Inflammatory macrophage treated with lipopolysaccharide for 1 hour (primary cell): ENCODE data around the gene ATF6.
"Not testable (repeated sequence)": the region's sequence is repeated elsewhere in the genome, so short reads cannot be mapped to it uniquely, and the experiment has no call there.

ENCODE experiments used
- DNase-seq, 2 donors: peaks; one replicate each; pipeline ENCODE4 v3.0.0-alpha.2; 2020 to 2022

ATF6 gene, protein sequence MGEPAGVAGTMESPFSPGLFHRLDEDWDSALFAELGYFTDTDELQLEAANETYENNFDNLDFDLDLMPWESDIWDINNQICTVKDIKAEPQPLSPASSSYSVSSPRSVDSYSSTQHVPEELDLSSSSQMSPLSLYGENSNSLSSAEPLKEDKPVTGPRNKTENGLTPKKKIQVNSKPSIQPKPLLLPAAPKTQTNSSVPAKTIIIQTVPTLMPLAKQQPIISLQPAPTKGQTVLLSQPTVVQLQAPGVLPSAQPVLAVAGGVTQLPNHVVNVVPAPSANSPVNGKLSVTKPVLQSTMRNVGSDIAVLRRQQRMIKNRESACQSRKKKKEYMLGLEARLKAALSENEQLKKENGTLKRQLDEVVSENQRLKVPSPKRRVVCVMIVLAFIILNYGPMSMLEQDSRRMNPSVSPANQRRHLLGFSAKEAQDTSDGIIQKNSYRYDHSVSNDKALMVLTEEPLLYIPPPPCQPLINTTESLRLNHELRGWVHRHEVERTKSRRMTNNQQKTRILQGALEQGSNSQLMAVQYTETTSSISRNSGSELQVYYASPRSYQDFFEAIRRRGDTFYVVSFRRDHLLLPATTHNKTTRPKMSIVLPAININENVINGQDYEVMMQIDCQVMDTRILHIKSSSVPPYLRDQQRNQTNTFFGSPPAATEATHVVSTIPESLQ

DNA sequence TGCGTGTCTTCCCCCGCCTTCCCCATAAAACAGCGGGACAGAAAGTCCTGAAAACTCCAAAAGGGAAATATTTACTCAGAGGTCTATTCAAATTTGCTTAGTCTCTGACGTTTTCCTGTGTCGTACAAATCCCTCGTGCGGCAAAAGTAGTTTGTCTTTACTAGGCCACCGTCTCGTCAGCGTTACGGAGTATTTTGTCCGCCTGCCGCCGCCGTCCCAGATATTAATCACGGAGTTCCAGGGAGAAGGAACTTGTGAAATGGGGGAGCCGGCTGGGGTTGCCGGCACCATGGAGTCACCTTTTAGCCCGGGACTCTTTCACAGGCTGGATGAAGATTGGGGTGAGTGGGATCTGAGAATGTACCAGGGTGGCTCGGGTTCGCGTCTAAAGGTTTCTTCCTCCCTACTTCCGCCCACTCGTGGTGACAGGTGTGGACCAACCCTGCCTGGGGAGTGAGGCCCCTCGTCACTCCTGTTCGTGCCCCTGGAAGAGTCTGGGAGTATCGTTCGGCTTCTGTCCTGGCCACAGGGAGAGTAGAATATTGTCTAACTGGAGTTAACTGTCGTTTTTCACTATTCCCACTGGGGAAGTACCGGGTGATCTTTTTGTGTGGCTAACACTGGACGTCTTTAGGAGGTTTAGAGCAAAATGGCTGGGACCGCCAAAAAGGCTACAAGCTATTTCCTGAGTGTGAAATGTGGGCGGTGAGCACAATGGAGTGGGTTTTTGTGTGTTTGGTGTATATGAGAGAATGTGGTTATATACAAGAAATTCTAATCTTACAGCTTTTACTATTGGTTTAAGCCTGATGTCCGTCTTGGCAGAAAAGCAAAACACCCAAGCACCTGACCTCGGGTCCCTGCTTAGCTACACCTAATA lies at the start of gene ATF6:
TSS of gene ATF6 (plus strand) at position 219 of the 880 bp plus-strand sequence. CDS start at position 260, 41 bp downstream.
- peak; percentile 97 to 98 for DNase-seq

DNA sequence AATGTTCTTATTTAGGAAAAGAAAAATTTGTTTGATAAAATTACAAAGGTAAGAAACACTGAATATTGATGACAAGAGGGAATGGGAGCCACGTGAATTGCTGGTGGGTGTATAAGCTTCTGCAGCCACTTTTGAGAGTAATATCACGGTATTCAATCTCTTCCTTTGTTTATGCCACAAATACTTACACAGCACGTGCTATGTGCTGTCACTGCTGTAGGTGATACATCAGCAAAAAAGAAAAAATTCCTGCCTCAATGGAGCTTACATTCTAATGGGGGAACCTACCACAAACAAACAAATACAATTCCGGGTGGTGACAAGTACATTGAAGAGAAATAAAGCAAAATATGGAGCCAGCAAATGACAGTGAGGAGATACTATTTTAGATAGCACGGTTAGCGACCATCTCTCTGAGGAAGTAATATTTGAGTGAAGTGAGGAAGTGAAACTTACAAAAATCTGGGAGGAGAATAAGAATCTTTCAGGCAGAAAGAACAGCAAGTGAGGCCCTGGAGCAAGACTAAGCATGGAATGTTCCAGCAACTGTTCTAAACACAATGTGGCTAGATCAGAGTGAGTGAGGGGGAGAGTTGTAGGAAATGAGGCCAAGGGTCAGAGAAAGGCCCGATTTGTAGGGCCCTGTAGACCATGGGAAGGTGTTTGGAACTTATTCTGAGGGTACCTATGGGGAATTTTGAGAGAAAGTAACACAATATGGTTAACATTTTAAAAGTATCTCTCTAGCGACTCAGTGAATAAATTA lies 47.4 kb upstream of the ATF6 start:
- DNase-seq: peak; percentile 48 to 68

DNA sequence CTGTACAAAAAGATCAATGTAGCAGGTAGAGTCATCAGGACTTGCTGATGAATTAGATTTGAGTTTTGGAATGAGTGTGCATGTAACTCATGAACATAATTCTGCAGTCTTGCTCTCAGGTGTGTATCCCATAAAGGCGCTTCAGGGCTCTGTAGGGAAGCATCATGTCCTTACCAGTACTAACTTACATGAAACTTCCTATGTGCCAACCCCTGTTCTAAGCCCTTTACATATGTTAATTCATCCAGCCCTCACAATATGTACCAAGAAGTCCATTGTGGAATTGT lies 46.9 kb upstream of the ATF6 start:
- no peak for DNase-seq

DNA sequence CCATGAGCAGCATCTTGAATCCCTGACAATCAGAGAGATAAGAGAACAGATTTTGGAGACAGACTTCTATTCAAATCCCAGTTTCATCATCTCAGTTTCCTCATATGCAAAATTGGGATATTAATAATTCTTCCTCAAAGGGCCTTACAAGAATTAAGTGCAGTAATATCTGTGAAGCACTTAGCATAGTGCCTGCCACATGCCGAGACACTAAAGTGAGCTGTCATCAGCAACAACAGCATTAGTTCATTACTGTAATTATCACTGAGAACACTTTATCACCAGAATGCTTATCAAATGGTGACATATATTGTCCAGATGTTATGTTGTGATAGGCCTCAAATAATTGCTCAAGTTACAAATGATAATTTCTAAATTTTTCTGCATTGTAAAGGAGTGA lies 45.7 kb upstream of the ATF6 start:
- DNase-seq: peak; percentile 48 to 57

DNA sequence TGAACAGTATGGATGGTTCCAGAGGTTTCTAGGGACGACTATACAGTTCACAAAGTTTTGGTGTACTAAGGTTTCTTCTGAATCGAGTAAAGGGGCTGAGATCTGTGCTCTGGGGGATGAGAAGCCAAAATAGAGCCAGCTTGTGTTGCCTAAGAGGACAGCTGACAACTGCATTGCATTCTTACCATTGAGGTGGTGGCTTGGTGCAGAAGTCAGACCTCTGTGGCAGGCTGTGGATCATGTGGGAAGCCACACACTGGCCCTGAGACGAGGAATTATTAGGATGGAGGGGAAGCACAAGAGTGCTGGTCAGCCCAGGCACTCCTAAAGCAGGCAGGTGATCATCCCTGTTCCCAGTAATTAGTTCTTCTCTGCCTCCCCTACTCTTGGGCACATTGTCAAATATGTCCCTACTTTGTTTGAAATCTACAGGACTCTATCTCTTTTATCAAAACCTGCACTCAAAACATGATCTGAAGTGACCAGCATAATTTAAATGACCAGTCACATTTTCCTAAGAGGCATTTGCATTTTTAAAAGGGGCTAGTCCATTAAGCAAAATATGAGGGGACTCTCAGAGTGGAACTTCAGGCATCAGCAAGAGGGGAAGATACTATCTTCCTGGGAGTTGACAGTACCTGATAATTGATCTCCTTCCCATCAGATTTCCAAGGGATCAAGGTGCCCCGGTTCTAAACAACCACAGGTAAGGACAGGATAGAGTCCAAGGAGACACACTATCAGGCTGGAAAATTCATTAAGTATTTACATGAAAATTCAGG lies 45.0 kb upstream of the ATF6 start, which contains the start of gene FCRLB:
TSS of gene FCRLB (plus strand) at position 589 of the 782 bp plus-strand sequence. CDS start 1,129 bp downstream, outside the sequence.
- DNase-seq: peak in 1 of 2 donors; percentile 49

DNA sequence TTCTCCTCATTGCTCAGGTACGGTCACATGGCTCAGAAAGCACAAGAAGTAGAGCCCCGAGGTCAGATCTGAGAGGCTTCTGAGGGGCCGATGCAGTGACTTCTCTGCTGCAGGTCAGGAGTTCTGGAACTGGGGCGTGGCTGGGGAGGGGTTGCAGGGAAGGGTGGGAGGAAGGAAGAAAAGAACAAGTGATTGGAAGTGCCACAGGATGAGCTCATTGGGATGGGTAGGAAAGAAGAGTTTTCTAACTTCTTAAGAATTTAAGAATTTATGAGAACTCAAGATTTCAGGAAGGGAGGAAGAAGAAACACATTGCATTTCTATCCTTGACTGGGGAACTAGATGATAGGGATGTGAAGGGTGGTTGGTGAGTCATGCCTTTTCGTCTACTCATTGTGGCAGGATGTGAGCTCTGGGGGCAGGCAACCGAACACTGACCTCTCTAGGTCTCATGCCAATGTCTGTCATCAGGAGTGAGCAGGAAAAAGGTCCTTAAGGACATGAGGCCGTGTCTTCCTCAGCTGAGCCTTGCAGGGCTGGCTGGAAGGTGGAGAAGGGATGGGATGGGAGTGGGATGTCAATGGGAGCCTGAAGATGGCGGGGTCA lies 44.3 kb upstream of the ATF6 start:
- peak; percentile 85 to 93 for DNase-seq

DNA sequence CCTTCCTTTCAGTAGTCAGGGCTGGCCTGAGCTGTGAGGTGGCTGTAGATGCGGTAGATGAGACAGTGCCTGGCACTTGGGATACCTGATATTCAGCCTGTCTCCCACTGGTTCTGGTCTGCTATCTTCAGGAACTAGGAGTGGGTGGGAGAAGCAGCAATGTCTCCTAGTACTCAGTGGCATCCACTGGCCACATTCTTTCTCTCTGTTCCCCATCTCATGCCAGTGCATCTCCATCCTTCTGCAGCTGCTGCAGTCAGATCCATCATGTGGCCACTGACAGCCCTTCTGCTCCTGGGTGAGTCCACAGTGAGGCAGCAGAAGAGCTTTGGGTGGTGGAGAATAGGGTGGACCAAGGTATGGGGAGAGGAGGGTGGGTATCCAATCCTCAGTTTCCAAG lies 43.7 kb upstream of the ATF6 start:
- DNase-seq: no peak

DNA sequence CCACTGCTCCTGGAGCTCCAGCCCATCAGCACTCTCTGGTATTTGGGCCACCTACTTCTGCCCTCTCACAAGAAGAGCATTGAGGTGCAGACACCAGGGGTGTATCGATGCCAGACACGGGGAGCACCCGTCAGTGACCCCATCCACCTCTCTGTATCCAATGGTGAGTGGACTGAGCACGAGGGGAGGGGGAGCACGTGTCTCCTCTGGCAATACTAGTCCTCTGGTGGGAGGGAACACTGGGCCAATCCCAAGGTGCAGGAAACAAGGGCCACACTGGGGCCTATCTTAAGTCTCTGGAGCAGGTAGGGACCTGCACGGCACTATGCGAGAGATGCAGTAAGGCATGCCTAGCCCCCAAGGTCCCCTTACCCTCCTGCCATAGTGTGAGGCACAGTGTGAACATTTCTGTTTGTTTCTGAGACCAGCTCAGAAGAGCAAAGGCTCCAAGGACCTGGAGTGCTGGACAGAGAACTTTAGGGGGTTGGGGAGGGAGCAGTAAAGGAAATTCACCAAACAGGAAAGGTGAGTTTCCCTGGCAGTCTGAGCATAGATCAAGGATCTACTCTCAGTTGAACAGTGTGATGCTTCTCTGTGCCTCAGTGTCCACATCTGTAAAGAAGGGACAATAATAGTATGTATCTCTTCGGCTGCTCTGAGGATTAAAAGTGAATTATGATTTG lies 42.5 kb upstream of the ATF6 start:
- no peak for DNase-seq

DNA sequence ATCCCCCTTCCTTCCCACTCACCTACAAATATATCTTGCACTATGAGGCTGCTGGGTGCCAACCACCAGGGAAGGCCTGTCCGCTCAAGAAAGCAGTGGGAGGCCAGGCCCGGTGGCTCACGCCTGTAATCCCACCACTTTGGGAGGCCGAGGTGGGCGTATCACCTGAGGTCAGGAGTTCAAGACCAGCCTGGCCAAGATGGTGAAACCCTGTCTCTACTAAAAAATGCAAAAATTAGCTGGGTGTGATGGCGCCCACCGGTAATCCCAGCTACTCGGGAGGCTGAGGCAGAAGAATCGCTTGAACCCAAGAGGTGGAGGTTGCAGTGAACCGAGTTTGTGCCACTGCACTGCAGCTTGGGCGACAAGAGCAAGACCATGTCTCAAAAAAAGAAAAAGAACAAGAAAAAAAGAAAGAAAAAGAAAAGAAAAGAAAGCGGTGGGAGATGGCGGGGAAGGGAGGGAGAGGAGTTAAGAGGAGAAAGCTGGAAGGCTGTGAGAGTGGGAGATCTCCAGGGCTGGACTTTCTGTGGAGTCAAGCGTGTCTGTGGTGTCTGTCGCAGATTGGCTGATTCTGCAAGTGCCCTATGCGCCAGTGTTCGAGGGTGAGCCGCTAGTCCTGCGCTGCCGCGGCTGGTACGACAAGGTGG lies 40.7 kb upstream of the ATF6 start:
- DNase-seq: not testable (repeated sequence)

DNA sequence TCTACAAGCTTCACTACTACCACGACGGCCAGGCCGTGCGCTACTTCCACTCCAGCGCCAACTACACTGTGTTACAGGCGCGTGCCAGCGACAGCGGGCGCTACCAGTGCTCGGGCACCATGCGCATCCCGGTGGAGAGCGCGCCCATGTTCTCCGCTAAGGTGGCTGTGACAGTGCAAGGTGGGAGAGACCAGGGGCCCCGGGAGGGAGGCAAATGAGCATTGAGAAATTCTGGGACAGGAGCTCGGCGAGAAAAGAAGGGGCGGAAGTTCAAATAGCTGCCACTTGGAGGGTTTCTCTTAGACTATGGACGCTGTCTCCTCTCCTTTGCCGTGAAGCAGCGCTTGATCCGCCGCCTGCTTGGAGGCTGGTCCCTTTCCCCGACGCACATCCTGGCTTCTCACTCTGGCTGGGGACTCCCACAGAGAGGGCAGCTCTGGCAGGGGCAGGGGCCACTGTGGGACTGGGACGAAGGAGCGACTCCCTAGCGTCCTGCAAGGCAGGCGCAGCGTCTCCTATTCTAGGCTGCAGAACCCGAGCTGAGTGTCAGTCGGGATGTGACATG lies 40.1 kb upstream of the ATF6 start:
- DNase-seq: peak in 1 of 2 donors; percentile 37

DNA sequence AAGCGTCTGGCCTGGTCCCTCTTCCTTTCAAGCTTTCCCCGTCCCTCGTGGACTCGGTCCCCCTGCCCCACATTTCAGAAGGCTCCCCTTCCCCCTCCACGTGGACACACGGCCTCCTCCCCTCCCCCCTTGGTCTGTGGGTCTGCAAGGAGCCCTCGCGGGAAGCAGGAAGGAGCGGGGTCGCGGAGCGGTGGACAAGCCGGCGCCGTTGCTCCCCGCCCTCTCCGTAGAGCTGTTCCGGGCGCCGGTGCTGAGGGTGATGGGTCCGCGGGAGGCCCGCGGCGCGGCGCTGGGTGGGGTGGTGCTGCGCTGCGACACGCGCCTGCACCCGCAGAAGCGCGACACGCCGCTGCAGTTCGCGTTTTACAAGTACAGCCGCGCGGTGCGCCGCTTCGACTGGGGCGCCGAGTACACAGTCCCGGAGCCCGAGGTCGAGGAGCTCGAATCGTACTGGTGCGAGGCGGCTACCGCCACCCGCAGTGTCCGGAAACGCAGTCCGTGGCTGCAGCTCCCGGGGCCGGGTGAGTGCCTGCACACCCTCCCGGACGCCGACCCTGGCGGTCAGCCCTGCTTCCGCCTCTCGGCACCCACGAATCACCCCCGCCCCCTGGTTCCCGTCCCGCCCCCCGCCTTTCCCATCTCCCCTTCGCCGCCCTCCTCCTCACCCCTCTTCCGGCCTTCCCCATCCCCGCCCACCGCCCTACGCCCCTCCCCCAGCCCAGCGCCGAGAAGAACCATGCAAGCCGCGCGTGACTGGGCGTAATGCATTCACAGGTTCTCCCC lies 39.5 kb upstream of the ATF6 start:
- DNase-seq: peak; percentile 47 to 77

DNA sequence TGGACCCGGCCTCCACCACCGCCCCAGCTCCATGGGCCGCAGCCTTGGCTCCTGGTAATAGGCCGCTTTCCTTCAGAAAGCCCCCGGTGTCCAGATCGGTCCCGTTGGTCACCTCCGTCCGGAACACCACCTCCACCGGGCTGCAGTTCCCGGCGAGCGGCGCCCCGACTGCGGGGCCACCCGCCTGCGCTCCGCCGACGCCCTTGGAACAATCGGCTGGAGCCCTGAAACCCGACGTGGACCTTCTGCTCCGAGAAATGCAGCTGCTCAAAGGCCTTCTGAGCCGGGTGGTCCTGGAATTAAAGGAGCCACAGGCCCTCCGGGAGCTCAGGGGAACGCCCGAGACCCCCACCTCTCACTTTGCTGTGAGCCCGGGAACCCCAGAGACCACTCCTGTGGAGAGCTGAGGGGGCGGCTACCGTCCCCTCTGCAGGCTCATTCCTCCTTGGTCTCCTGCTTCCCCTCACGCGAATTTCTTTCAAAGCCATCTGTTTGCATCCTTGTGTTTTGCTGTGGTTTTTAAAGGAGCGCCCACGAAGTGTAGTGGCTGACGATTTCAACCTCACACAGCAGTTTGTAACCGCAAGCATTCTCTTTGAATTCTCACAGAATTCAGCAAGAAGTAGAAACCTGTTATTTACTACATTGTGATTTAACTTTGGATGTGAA lies 38.7 kb upstream of the ATF6 start:
- peak; percentile 48 to 78 for DNase-seq

DNA sequence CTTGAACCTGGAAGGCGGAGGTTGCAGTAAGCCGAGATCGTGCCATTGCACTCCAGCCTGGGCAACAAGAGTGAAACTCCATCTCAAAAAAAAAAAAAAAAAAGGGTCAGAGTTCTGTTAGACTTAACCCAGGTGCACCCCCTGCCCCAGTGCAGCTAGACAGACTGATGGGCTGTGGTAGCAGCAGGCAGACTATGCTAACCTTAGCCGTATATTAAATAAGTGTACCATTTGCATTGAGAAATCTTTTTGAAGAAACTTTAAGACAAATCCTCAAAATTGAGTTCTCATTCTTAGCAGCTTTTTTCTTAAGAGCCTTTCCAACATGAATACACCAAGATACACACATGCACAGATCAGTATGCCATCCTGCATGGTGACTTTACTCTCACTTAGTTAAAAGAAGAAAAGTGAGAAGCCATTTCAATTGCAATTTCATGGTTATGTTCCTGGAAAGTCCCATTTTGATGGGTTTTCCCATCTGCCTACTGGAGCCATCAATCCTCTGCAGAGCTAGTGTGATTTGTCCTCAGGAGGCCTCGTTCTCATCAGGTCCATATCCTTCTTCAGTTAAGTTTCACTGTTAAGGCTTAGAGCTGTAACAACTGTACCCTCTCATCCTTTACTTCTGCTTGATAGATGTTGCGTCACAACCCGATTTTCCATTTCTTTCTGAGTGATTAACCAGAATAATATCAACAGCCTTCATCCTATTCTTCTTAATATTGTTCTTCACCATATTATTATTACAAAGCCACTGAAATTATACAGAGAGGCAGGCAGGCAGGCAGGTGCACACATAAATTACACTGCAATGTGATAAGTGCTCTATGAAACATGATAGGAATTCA lies 37.5 kb upstream of the ATF6 start:
- DNase-seq: peak; percentile 74 to 91

DNA sequence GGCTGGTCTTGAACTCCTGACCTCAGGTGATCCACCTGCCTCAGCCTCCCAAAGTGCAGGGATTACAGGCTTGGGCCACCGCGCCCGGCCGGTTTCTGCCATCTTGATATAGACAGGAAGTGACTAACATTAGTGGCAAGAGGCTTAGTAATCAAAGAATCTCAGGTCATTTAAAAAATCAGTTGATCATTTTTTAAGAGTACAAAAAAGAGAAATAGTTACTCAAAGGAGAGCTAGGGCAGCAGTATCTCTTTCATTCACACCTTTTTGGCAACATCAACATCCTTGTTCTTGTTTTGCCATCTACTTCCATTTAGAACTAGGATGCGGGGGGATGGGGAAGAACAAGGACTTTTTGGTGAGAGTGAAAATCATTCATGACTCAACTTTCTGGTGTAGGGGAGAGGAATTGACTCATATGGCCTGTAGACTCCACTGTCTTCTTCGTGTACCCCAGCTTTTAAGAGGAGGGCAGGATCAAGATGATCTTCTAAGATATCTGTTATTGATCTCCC lies 36.0 kb upstream of the ATF6 start:
- DNase-seq: peak; percentile 69 to 74

DNA sequence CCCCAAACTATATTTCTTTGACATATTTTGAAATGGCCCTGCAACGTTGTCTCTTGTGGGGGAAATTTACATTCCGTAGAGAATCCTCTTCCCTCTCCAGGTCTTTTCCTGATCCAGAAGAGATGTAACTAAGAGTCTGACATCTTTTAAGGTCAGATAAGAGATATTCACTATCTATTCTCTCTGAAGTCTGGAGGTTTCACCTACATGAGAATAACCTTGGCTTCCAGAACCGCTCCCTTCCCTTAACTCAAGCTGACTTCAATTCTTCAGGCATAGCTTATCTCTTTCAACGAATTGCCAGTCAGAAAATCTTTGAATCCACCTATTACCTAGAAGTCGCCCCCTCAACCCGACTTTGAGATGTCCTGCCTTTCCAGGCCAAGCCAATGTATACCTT lies 34.9 kb upstream of the ATF6 start:
- DNase-seq: no peak

DNA sequence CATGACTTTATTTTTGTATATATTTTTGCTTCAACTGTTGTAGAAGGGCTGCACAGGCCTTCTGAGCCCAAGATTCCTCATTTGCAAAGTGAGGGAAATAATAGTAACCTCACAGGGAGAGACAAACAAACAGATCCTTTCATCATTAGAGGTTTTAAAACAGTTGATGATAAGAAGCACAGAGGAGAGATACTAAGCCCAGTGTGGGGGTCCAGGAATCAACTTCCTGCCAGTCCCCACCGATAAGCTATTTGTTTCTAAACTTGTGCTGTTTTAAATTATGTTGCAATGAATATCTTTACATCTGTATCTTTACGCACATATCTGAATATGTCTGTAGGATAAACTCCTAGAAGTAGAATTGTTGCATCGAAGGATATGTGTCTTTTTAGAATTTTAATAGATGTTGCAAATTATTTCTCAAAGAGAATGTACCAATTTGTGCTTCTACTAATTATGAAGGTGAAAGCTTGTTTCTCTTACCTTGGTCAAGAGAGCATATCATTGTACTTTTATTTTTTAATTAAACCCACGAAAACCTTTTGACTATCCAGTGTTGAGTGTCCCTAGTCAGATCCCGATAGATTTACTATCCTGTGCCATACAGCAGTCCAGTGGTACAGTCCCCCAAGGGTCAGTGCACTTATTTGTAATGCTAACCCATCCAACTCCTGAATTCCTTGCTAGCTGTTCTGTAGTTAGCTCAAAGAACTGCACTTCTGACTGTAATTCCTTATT lies 34.0 kb upstream of the ATF6 start:
- DNase-seq: no peak
